GM21515 (cell line): ENCODE data around the gene GCNT2.
A peak's percentile ranks its signal among the peaks of the same experiment; 100 is the strongest.
"Not testable (repeated sequence)": the region's sequence is repeated elsewhere in the genome, so short reads cannot be mapped to it uniquely, and the experiment has no call there.

Experiments
- ATAC-seq: cut with Tn5 transposase; IDR thresholded peaks from one replicate; pipeline ENCODE4 v1.9.1; 2021; ENCODE audit not compliant: unreplicated experiment

The GCNT2 gene

GRCh38 chr6:10514049-10514780, 6.9 kb upstream of the GCNT2 start:
- ATAC-seq, result no peak

DNA sequence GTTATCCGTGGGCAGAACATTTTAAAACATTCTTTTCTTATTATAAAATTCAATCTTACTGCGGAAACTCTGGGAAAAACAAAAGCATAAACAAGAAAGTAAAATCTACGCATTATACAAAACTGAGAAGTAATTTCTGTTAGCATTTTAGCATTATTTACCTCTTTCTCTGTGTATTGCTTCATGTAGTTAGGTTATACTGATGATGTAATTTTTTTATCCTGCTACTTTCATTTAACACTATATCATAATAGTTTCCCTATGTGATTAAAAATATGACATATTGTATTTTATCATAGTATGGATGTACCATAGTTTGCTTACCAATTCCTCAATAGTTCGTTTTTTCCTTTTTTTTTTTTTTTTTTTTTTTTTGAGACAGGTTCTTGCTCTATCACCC, 4.2 kb upstream of the GCNT2 start:
- ATAC-seq, result no peak

- no peak for ATAC-seq
Observed at GRCh38 chr6:10518557-10519407, 2.4 kb upstream of the GCNT2 start.

DNA sequence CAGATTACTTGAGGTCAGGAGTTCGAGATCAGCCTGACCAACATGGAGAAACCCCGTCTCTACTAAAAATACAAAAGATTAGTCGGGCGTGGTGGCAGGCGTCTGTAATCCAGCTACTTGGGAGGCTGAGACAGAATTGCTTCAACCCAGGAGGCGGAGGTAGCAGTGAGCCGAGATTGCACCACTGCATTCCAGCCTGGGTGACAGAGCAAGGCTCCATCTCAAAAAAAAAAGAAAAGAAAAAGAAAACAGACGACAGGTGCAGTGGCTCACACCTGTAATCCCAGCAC, 1.8 kb upstream of the GCNT2 start:
- not testable (repeated sequence) for ATAC-seq

GRCh38 chr6:10520468-10520867, 683 bp upstream of the GCNT2 start:
- ATAC-seq, result no peak

- ATAC-seq, result no peak
Observed at GRCh38 chr6:10522929-10523573, 1.9 kb downstream of the GCNT2 start.

- ATAC-seq, result no peak
Observed at GRCh38 chr6:10526156-10526555, 5.0 kb downstream of the GCNT2 start.

GRCh38 chr6:10528158-10528981, 7.2 kb downstream of the GCNT2 start:
- peak; percentile 55 for ATAC-seq

- no peak for ATAC-seq
Observed at GRCh38 chr6:10529231-10529801, 8.2 kb downstream of the GCNT2 start.

GRCh38 chr6:10529828-10530374, 8.8 kb downstream of the GCNT2 start:
- not testable (repeated sequence) for ATAC-seq

- ATAC-seq, result peak; percentile 19
Observed at GRCh38 chr6:10531503-10531902, 10.4 kb downstream of the GCNT2 start.

GRCh38 chr6:10531942-10532341, 10.8 kb downstream of the GCNT2 start:
- ATAC-seq, result no peak

DNA sequence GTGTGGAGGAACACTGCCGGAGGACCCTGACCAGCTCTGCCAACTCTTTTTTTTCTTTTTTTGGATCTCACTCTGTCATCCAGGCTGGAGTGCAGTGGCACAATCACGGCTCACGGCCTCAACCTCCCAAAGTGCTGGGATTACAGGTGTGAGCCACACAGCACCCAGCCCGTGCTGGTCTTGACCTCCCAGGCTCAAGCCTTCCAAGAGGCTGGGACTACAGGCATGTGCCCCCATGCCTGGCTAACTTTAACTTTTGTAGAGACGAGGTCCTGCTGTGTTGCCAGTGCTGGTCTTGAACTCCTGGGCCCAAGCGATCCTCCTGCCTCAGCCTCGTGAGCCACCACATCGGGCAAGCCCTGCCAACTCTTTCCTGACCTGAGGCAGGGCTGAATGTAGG, 11.2 kb downstream of the GCNT2 start:
- no peak for ATAC-seq

GRCh38 chr6:10534419-10534762, 13.2 kb downstream of the GCNT2 start:
- ATAC-seq, result no peak

- ATAC-seq, result no peak
Observed at GRCh38 chr6:10535193-10535592, 14.0 kb downstream of the GCNT2 start.

GRCh38 chr6:10537726-10538125, 16.6 kb downstream of the GCNT2 start:
- ATAC-seq, result no peak

DNA sequence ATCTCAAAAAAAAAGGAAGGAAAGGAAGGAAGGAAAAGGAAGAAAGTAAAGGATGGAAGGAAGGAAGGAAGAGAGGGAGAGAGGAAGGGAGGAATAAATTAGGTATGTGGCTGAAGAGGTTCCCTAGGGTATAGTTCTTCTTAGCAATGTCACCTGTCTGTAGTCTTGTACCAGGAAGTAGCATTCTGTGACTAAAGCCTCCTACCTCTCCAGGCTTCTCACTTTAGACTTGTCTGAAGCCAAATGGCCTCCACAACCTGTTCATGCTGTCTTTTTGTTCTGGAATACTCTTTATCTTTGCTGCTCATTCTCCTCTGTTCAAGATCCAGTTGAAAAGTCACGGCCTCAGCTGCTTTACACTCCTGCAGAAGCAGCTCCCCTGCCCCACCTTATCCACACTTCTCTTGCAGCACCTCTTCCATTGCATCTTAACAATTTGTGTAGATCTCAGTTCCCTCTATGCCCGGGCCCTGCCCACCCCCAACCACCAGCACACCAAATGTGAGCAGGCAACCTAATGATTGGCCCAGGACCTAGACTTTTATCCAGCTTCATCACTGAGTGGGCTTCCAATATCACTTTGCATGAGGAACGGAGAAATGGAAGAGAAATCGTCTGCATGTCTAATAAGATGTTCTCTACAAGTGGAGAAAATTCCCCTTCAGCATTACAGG, 19.1 kb downstream of the GCNT2 start:
- no peak for ATAC-seq

- ATAC-seq, result no peak
Observed at GRCh38 chr6:10541591-10541990, 20.4 kb downstream of the GCNT2 start.

GRCh38 chr6:10542213-10542612, 21.1 kb downstream of the GCNT2 start:
- no peak for ATAC-seq

GRCh38 chr6:10543488-10543887, 22.3 kb downstream of the GCNT2 start:
- ATAC-seq, result no peak
